SIG-M5 treated with dmso at 0.1 percent for 504 hours (cell line): ENCODE results near the gene MUC5B.
"Not testable (repeated sequence)": the region's sequence is repeated elsewhere in the genome, so short reads cannot be mapped to it uniquely, and the experiment has no call there.

Source experiments
- DNase-seq: peaks from one replicate; lab custom pipeline; 2025; ENCODE audit not compliant: unreplicated experiment; lab: John Stamatoyannopoulos, UW

Gene MUC5B

DNA sequence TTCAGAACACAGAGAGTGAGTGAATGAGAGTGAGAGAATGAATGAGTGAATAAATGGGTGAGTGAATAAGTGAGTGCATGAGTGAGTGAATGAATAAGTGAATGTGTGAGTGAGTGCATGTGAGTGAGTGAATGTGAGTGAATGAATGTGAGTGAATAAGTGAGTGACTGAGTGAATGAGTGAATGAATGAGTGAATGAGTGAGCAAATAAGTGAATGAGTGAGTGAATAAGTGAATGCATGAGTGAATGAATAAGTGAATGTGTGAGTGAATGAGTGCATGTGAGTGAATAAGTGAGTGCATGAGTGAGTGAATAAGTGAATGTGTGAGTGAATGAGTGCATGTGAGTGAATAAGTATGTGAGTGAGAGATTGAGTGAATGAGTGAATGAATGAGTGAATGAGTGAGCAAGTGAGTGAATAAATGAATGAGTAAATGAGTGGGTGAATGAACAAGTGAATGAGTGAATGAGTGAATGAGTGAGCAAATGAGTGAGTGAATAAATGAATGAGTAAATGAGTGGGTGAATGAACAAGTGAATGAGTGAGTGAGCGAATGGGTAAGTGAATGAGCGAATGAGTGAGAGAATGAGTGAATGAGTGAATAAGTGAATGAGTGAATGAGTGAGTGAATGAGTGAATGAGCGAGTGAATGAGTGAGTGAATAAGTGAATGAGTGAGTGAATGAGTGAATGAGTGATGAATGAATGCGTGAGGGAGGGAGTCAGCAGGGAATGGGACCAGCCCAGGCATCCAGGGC lies 21.3 kb upstream of the MUC5B start:
- no peak for DNase-seq

DNA sequence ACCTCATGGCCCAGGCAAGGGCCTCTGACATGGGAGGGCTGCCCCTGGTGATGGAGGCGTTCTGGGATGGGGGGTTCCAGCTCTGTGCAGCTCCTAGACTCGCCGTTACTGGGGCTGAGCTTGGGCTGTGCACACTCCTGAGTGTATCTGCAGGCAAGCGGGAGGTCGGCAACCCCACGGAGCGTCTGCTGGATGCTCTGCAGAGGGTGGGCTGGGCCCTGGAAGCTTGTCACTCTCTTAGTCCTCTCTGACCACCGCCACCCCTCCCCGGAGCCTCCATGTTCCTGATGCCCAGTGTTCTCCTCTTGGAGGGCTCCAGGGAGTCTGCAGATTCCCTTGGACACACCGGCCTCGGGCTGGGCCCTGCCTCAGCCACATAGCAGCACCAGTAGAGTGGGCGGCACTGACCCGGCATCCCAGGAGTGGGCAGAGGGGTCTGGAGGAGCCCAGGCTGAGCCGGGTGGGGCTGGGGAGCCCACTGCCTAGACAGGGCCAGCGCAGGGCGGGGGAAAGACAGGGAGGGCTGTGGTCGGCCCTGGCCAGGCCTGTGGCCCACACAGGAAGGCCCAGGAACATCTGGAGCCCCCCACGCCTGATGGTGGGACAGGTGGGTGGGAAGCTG lies 20.6 kb upstream of the MUC5B start:
- DNase-seq: no peak

DNA sequence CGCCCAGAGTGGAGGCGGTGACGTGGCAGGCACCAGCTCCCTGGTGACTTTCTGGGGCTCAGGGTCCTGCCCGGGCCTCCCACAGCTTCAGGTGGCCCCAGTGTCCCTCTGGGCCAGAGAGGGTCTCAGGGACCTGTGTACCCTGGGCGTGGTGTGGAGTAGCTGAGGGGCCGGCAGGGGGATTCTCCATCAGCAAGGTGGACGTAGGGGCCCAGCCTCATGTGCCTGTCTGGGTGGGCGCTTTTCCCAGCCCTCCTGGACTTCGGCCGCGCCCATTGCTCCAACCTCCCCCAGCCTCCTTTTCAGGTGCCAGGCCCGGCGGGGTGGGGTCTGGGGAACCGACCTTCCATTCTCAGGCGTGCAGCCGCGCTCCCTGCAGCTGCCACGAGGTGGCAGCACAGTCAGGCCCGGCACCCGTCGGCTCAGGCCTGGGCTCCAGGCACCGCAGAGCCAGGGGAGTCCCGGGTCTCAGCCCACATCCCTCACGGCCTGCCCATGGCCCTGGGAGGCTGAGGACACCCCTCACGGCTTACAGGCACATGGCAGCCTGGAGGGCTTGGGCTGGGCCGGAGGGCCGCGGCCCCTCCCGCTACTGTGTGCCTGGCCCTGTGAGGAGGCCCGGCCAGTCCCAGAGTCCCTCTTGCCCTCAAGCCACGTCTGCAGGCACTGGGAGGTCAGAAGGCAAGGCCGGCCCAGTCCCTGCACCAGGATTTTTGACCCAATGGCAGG lies 19.9 kb upstream of the MUC5B start:
- peak; percentile 9 for DNase-seq

GRCh38 chr11:1203505-1204271 lies 19.2 kb upstream of the MUC5B start:
- DNase-seq: no peak

DNA sequence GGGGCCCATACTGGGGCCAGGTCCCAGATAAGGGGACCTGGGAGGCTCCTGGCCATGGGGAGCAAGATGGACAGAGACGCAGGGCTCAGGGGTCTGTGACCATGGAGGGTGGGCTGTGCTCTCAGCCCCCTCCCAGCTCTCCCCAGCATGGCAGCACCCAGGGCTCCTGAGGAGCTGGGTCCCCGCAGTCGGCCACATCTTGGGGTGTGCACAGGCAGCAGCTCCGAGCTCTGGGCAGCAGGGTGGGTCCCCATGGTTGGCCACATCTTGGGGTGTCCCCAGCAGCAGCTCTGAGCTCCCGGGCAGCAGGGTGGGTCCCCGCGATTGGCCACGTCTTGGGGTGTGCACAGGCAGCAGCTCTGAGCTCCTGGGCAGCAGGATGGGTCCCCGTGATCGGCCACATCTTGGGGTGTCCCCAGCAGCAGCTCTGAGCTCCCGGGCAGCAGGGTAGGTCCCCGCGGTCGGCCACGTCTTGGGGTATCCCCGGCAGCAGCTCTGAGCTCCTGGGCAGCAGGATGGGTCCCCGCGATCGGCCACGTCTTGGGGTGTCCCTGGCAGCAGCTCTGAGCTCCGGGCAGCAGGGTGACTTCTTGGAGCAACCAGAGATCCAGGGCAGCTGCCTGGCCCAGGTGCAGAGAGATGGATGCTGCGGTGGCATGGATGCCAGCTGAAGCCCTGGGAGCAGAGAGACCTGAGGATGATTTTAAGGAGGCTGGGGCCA lies 18.3 kb upstream of the MUC5B start:
- no peak for DNase-seq

DNA sequence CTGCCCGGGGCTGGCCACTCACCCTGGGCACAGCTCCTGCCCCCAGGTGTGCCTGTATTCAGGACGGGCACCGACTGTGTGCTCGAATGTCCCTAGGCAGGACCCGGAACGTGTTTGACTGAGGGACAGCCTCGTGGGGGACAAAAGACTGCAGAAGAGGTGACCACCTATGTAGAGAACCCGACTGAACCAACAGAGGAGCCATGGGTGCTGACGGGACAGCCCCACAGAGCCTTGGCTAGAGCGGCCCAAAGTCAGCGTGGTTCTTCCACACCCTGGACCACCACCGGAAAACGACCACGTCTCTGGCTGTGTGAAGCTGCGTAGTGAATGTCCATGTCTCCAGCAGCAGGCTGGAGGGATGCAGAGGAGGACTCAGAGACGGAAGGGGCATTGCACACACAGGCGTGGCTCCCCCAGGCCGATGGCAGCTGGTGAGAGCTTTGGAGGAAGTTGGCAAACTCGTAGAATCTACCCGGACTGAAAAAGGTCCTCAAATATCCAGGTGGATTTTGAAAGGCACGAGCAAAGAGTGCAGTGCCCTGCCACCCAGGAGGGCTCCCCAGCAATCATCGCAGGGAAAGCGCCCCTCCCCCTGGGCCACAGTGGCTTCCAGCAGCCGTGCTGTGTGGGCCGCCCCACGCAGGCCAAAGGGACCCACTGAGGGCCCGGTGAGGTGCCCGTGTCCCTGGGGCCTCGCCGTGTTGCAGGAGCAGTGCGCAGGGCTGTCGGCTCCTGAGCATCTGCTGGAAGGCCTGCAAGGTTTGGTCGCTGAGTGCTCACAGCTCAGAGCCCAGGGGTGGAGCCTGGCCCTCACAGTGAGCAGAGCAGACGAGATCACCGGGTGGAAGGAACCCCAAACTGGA lies 17.5 kb upstream of the MUC5B start:
- DNase-seq: no peak

- DNase-seq: no peak
Observed at GRCh38 chr11:1205987-1206331, 16.9 kb upstream of the MUC5B start.

GRCh38 chr11:1206391-1207271 lies 16.2 kb upstream of the MUC5B start:
- no peak for DNase-seq

GRCh38 chr11:1207401-1208143 lies 15.3 kb upstream of the MUC5B start:
- no peak for DNase-seq

DNA sequence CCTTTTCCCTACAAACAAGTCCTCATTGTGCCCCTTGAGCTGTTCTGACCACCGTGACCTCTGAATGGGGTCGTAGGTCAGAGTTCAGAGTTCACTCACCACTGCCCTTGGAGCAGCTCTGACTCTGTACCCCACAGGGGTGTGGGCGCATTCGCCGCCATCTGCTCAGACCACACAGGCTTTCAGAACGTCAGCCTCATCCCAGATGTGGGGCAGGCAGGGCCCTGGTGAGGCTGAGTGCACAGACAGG lies 14.8 kb upstream of the MUC5B start:
- no peak for DNase-seq

- DNase-seq: no peak
Observed at GRCh38 chr11:1208394-1209261, 14.2 kb upstream of the MUC5B start.

- no peak for DNase-seq
Observed at GRCh38 chr11:1209371-1210057, 13.4 kb upstream of the MUC5B start.

DNA sequence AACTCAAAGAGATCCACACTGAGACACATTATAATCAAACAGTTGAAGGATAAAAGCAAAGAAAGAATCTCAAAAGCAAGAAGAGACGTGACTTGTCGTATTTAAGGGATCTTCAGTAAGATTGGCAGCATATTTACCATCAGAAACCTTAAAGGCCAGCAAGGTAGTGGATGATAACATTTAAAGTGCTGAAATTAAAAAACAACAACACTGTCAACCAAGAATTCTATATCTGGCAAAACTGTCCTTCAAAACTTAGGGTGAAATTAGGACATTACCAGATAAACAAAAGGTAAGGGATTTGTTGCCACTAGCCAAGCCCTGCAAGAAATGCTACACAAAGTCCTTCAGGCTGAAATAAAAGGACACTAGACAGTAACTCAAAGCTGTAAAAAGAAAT lies 11.0 kb upstream of the MUC5B start:
- DNase-seq: no peak

GRCh38 chr11:1215826-1216225 lies 7.0 kb upstream of the MUC5B start:
- not testable (repeated sequence) for DNase-seq

DNA sequence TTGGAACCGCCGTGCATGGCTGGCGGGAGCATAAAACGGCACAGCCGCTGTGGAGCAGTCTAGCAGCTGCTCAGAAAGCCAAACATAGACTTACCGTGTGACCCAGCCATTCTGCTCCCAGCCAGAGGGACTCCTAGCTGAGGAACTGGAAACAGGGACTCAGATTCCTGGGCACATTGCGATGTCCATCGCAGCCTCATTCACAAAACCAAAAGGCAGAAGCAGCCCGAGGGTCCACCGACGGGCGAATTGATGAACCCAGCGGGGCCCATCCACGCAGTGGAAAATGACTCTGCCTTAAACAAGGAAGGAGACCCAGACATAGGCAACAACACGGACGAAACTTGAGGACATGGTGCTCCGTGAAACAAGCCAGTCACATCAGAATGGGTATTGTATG lies 5.7 kb upstream of the MUC5B start:
- DNase-seq: no peak

- no peak for DNase-seq
Observed at GRCh38 chr11:1218256-1218787, 4.5 kb upstream of the MUC5B start.
